NCI-H2107 (cell line): ENCODE data around the gene SEMA4C.
A peak's percentile ranks its signal among the peaks of the same experiment; 100 is the strongest.

Experiments used
- DNase-seq: peaks from one replicate; lab custom pipeline; 2025; lab: John Stamatoyannopoulos, UW

SEMA4C gene

DNA sequence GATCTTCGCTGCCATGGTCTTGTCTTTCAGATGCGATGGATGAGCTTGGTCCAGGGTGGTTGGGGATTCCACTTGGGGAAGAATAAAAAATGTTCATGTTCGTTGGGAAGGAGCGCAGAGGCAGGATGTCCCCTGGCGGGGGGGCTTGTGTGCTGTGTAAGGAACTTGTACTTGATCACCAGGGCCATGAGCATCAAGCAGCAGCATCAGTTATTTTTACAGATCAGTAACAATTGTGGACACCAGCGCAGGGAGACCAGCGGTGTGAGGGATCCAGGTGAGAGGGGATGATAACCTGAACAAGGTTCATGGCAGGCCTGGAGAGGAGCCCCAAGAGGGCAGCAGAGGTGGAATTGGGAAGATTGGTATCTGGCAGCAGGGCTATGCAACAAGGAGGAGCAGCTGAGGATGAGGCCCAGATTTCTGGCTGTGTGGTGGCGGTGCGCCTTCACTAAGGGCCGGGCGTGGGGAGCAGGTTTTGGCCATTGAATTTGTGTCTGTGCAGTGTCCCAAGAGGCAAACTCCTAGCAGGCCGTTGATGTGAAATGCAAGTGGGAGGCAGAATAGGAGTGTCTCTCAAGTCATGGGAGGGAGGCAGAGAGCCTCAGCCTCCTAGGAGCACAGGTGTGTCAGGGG, 49.9 kb downstream of the SEMA4C start:
- no peak for DNase-seq

GRCh38 chr2:96819128-96819875, 50.6 kb downstream of the SEMA4C start:
- DNase-seq, result no peak

DNA sequence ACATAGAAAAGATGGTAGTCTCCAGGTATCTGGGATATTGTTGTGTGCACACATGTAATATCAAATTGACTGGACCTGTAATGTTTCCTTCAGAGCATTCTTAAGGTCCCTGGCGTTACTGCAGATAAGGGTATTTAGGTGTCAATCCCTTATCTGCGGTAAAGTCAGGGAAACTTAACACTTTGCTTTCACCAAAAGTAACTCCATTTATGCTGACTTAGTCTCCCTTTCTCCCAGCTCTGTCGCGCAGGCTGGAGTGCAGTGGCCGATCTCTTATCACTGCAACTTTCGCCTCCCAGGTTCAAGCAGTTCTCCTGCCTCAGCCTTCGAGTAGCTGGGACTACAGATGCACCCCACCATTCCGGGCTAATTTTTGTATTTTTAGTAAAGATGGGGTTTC, 52.0 kb downstream of the SEMA4C start:
- DNase-seq, result no peak

GRCh38 chr2:96816836-96817702, 52.8 kb downstream of the SEMA4C start:
- no peak for DNase-seq

DNA sequence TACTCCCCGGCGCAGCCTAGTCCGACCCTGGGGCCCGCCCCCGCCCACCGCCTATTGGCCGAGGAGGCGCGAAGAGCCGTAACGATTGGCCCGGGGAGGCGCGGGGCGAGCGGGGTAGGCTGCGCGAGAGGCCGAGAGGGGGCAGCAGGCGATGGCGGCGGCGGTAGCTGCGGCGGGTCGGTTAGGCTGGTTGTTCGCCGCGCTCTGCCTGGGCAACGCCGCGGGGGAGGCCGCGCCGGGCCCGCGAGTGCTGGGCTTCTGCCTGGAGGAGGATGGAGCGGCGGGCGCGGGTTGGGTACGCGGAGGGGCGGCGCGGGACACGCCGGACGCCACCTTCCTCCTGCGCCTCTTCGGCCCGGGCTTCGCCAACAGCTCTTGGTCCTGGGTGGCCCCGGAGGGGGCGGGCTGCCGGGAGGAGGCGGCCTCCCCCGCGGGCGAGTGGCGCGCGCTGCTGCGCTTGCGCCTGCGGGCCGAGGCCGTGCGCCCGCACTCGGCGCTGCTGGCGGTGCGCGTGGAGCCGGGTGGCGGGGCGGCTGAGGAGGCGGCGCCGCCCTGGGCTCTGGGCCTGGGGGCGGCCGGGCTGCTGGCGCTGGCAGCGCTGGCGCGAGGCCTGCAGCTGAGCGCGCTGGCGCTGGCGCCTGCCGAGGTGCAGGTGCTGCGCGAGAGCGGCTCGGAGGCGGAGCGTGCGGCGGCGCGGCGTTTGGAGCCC, 53.6 kb downstream of the SEMA4C start, which contains the start of gene CNNM3:
Gene CNNM3, plus strand, starts transcription at position 142 of the 709 bp plus-strand sequence. Its CDS starts 10 bp downstream, at position 152.
- peak; percentile 86 for DNase-seq

- no peak for DNase-seq
Observed at GRCh38 chr2:96815326-96816126, 54.4 kb downstream of the SEMA4C start.

DNA sequence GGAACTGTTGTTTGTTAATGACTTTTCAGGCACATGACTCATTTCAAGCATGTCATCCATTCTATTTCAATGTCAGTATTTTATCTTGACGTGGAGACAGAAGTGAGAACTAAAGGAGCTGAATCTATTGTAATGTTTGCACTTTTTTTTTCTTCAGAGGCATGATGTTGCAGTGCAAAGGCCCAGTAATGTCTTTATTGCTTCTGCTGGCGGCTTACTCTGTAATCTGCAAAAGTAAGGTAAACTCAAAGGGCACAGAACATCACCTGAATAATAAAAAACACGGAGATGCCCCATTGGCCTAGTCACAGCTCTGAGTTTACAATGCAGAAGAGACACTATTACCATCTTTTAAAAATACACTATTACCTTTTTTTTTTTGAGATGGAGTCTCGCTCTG, 56.2 kb downstream of the SEMA4C start:
- DNase-seq, result no peak

- DNase-seq, result no peak
Observed at GRCh38 chr2:96811917-96812316, 58.0 kb downstream of the SEMA4C start.

- DNase-seq, result no peak
Observed at GRCh38 chr2:96810783-96811192, 59.1 kb downstream of the SEMA4C start.

GRCh38 chr2:96809951-96810782, 59.7 kb downstream of the SEMA4C start:
- DNase-seq, result no peak
